CD4-positive, alpha-beta T cell treated with Interleukin-4 for 1 hour (primary cell): ENCODE results near the gene SH3BP4.
"Not testable (repeated sequence)": the region's sequence is repeated elsewhere in the genome, so short reads cannot be mapped to it uniquely, and the experiment has no call there.

Experiments used
- DNase-seq, 2 donors: peaks; one replicate each; pipeline ENCODE4 v3.0.0-alpha.2; 2020 to 2022

SH3BP4 gene

DNA sequence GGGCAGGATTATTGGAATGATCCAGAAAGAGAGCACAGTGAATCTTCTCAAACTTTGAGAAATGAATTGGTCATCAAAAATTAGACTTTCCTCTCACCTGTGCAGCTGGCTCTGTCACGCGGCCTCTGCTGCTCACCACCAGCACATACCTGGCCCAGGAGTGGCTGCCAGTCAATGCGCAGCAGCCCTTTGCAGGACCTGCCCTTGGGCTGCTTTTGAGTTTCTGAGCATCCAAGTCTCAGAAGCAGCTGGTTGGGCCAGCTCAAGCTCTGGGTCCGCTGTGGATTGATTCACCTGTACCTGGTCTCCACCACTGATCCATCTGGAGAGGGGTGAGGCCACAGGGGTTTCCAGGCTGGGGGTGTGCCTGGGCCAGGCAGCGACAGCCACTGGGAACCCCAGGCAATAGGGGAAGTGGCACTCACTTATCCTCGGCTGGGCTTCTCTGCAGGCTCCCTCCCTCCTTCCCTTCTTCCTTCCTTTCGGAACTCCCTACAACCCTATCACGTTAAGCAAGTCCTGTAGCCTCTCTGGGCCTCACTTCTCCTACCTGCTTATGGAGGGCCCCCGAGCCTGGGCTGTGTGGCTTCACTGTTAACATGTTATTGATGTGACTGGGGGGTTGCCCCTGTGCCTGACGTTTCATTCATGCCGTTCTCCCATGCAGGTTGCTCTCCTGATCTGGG is 48.1 kb downstream of the SH3BP4 start:
- DNase-seq, result no peak

DNA sequence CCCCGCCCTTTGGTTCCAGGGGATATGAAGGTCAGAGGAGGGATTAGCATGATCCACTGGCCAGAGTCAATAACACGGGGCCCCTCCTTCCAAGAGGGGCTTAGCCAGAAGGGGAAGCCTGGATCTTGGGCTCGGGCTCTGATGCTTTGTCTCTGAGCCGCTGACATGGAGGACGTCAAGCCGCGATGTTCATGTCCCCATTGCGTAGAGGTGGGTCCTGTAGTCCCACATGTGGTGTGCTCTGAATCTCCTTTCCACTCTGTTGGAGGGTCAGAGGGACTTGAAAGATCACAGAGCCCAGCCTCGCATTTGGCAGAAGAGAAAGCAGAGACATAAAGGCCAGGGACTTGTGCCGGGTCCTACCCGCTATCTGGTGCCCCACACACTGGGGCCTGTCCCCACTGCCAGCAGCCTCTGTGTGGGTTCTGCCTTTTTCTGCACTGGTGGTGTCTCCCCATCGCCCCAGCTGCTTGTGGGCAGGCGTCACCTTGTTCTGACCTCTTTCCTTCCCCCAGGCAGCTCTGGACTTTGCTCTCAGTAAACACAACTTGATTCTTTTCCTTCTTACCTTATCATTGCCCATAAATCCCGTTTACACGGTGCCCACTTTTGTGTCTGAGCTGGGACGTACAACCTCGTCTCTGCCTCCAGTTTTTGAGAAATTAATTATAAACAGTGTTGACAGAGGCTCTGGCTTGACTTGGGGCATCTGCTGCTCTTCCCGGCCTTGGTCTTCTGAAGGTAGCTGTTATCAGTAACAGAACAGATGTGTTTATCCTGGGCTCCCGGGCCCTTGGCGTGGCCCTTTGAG is 48.8 kb downstream of the SH3BP4 start:
- no peak for DNase-seq

- DNase-seq, result no peak
These were observed 49.7 kb downstream of the SH3BP4 start for GRCh38 chr2:235001237-235002133.

- no peak for DNase-seq
These were observed 50.6 kb downstream of the SH3BP4 start for GRCh38 chr2:235002198-235003095.

DNA sequence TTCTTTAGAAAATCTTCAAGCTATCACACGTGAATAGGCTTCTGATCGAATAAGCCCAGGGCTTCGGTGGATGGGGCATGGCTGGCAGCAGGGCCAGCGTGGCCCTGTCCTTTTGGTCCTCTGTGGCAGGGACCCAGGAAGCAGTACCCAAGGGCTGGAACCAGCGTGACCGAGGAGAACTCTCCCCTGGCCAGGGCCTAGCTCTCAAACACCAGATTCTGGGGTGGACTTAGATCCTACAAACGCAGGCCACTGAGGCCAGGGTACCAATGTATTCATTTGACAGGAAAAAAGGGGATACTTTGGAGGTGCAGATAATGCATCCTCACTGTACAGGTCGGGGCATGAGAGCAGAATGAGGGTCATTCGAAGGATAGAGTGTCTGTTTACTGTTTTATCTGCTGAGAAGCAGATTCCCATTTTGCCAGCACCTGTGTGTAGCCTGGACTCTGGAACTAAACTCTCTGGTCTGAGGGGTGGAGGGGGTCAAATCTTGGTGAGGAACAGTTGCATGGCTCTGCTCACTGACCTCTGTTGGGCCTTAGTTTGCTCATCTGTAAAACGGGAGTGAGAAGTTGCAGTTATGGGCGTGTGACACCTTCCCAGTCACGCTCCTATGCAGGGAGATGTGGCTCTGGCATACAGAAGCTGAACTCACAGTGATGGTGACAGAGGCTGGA is 51.4 kb downstream of the SH3BP4 start:
- DNase-seq, result no peak

DNA sequence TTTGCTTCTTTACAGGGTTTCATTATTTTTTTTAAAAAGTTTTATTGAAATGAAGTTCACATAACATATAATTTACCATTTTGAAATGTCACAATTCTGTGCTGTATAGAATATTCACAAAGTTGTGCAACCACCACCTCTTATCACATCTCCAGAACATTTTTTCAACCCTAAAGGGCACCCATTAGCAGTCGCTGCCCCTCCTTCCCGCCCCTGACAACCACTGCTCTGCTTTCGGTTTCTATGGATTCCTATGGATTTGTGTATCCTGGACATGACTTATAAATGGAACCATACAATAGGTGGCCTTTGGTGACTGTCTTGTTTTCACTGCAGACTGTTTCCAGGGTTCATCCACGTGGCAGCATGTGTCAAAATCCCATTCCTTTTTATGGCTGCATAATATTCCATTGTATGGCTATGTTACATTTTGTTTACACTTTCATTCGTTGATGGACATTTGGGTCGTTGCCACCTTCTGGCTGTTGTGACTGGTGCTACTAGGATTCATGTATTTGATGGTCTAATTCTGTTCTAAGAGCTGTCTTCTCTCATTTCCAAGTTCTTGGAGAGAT is 52.6 kb downstream of the SH3BP4 start:
- DNase-seq, result no peak

DNA sequence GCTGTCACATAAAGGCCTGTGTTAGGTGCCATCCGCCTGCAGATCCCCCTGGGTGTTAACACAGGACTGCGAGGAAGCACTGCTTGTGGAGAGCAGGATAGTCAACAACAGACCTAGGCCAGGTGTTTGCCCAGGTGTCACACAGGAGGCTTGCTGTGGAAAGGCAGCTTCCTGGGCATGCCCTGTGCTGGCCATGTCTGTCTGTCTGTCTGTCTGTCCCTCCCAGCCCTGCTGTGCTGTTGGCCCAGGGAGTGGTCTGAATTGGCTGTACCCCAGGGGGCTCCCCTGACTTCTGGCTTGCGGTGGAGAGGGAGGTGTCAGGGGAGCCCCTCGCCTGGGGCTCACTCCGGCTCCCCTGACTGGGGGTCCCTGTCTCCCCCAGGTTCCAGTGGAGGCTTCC is 53.2 kb downstream of the SH3BP4 start:
- no peak for DNase-seq

DNA sequence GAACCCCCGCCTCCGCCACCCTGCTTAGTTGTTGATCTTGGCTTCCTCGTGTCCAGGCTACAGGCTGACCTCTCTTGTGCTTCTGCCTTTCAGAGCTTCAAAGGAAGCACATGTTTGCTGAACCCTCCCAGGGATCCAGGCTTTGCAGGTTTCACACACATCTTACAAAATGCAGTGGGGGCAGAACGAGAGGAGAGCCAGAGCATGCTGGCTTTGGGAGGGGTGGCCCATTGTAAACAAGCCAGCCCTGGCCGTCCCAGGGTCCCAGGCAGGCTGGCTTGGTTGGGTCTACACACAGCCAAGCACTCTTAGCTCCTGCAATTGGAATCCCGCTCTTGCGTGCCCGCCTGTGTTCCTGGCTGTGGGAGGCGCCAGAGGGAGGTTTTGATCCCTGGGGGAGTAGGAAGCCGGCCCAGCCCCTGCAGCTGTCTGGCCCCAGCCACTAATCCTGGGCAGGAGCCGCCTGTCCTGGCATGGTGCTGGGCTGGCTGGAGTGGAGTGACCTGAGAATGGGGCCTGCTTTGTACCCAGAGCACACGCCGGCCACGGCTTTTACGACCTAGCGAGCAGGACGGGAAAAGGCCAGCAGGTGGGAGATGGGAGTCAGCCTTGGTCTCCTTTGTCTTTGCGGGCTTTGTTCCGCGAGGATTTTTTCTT is 53.9 kb downstream of the SH3BP4 start:
- DNase-seq, result no peak

- DNase-seq, result no peak
These were observed 54.6 kb downstream of the SH3BP4 start for GRCh38 chr2:235006461-235006860.

- no peak for DNase-seq
These were observed 55.2 kb downstream of the SH3BP4 start for GRCh38 chr2:235006986-235007385.

DNA sequence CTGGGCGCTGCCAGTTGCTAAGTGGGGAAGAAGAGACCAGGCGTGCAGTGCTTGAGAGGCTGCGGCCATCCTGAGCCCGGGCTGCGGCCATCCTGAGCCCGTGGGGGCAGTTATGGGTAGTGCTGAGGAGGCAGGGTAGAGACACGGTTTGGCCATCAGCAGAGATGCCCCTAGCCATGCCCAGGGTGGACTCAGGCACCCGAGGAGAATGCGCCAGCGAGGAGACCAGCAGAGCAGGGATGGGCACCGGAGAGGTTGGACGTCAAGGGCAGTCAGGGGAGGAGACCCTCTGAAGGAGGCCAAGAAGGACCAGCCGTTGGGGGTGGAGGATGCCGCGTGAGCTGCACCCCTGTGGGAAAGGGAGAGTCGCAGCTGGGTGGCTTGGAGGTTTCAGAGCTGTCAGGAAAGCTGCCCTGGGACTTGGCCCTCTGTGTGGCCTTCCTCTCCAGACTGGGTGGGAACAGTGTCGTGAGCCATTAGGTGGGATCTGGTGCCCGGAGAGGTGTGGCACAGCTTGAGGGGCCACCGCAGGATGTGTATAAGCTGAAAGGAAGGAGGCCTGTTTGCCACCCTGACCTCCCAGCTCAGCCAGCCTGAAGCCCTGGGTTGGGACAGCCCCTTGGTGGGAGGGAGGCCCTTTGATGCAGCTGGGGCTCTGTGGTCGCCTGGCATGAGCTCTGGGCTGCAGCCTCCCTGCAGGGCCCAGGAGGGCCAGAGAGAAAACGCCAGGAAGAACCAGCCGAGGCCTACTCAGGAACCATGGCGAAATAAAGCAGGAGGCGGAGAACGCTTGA is 56.0 kb downstream of the SH3BP4 start:
- no peak for DNase-seq

GRCh38 chr2:235008584-235009044 is 56.8 kb downstream of the SH3BP4 start:
- DNase-seq, result no peak

- DNase-seq, result no peak
These were observed 57.3 kb downstream of the SH3BP4 start for GRCh38 chr2:235009081-235009480.

- no peak for DNase-seq
These were observed 58.4 kb downstream of the SH3BP4 start for GRCh38 chr2:235010117-235010714.

DNA sequence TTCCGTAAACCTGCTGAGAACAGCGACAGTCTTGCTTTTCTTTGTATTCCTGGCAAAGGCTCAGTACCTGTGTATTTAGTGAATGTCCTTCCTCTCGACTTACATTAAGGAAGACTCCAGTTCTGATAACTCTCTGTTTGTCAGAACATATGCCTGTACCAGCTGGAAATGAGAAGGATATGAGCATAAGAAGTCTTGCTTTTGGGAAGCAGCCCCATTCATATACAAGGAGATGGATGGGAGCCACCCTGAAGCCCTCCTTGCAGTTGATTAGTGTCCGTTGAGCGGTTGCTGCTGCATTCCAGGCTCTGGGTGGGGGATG is 59.8 kb downstream of the SH3BP4 start:
- DNase-seq, result no peak

DNA sequence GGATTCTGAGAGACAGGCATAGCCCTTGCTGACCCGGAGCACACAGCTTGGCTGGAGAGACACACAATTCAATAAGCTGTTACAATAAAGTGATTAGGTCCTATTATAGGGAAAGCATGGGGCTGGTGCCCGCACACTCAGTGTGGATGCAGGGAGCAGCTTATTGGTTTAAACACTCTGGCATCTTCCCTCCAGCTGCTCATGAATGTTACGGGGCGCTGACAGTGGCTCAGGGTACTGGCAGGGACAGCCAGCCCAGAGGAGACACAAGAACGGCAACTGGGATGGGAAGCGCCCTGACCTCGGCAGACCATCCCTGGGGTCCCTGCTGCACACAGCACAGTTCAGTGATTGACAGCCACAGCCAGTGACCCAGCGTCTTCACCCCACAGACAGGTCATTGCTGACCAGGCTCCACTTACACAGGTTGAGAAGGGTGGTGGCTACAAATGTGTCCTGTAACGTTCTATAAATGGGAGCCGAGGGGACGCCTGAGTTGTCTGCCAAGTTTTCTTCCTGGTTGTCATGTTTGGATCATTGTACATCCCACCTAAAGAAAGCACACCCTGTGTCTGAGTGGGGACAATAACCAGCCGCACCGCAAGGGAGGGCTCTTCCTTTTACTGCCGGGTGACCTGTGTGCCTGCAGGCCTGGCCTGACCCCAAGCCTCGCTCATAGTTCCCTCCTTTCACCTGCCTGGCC is 60.3 kb downstream of the SH3BP4 start:
- no peak for DNase-seq

GRCh38 chr2:235017441-235017840 is 65.6 kb downstream of the SH3BP4 start:
- DNase-seq, result no peak

GRCh38 chr2:235018838-235019237 is 67.0 kb downstream of the SH3BP4 start:
- DNase-seq, result no peak

DNA sequence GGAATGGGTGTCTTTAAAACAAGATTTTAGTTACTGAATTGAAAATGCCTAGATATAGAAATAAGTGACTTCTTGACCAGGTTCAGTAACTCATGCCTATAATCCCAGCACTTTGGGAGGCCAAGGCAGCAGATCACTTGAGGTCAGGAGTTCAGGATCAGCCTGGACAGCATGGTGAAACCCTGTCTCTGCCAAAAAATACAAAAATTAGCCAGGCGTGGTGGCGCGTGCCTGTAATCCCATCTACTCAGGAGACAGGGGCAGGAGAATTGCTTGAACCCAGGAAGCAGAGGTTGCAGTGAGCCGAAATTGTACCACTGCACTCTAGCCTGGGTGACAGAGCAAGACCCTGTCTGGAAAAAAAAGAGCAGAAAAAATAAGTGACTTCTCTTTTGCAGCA is 68.3 kb downstream of the SH3BP4 start:
- DNase-seq, result not testable (repeated sequence)
